ELR (cell line): Measurements from ENCODE around the gene PCDHB2.
"Not testable (repeated sequence)": the region's sequence is repeated elsewhere in the genome, so short reads cannot be mapped to it uniquely, and the experiment has no call there.

Source experiments
- DNase-seq: peaks from one replicate; pipeline ENCODE4 v3.0.0-alpha.2; 2015; ENCODE audit warnings: low read depth

The PCDHB2 gene

GRCh38 chr5:141094481-141095262 is at the start of gene PCDHB2:
Gene PCDHB2, plus strand, starts transcription at chr5:141094615. Its CDS starts 176 bp downstream, at chr5:141094791.
- peak; percentile 9 for DNase-seq

DNA sequence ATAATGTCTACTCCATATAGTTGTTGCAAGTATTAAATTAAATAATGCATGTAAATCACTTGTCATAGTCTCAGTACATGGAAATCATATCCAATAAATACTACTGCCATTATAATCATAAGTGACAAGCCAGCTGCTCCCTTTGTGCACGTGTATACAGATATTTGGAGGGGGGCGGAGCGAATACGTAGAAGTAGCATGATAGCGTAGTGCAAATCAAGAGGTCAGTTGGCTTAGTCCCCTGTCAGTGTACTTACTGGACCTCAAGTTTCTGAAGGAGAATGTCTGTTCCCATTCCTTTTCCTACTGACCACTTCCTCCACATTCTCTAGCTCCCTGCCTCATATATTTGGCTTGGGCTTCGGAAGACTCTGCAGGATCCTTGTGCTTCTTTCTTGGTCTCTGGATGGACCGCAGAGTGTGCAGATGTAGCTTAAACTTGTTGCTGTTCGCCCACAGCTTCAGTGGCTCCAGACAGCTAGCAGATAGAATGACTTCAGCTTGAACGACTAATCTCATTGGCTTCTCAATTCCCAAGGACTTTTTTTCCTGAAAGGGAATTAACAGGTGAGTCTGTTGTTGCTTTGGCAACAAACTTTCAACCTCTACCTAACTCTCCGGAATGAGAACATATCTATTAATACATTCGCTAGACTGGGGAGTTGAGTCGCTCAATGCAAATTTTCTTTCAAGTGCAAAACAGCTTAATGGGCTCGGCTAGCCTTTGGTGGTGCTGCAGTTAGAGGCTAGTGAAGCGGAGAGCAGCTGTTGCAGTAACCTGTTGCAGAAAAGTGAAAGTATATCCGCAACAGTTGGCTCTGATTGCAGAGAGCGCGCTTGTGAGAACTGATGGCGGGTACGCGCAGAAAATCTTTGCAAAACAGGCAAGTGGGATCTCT is 43.5 kb upstream of the PCDHB2 start, which contains the start of gene PCDHB1:
TSS of gene PCDHB1 (plus strand) at position 753 of the 899 bp plus-strand sequence. CDS start at position 850, 97 bp downstream.
- DNase-seq = no peak

DNA sequence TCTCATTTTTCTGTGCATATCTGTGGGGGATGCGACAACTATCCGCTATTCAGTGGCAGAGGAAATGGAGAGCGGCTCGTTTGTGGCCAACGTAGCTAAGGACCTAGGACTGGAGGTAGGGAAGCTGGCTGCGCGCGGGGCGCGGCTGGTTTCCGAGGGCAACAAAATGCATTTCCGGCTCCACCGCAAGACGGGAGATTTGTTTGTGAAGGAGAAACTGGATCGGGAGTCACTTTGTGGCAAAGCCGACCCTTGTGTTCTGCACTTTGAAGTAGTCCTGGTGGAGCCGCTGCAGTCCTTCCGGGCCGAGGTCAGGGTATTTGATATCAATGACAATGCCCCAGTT is 42.9 kb upstream of the PCDHB2 start:
- no peak for DNase-seq

- DNase-seq = no peak
Measured at GRCh38 chr5:141077826-141078225, 16.6 kb upstream of the PCDHB2 start.

DNA sequence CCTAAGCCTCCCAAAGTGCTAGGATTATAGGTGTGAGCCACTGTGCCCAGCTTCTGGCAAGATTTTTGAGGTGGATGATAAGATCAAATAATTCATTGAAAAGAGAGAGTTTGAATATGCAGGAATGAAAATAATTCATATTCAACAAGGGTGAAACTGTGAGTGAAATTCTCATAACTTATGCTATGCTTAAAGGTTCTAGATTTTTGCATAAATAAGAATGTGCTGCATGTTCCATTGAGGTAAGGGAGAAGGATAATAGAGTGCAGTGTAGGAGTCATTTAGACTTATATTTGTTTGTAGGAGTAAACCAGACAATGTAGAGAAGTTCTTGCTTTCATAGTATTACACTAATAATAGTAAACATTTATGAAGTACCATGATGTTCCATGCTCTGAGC is 12.2 kb upstream of the PCDHB2 start:
- DNase-seq = no peak

DNA sequence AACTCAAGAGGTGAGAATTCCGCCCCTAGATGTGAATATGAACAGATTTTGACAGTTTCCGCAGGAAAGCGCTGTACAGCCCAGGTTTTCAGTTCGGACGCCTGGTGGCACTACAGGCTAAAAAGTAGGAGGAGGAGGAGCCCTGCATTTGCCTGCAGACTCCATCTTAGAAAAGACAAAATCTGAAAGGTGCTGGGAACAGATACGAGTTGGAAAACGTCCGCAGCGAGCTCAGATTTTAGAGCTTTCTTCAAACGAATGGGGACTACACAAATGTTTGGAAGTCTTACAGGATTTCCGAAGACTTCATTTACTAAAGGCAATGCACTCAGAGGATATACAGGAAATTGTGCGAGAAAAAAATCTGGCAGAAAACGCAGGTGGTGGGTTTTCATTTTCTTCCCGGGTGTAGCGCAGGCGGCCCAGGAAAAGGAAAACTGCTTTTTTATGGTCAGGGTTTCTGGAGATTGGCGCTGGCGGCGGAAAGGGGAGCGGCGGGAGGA is 9.9 kb upstream of the PCDHB2 start:
- DNase-seq = peak; percentile 52

DNA sequence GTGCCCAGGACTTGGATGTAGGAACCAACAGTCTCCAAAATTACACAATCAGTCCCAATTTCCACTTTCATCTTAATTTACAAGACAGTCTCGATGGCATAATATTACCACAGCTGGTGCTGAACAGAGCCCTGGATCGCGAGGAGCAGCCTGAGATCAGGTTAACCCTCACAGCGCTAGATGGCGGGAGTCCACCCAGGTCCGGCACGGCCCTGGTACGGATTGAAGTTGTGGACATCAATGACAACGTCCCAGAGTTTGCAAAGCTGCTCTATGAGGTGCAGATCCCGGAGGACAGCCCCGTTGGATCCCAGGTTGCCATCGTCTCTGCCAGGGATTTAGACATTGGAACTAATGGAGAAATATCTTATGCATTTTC is 837 bp downstream of the PCDHB2 start:
- no peak for DNase-seq

- DNase-seq = not testable (repeated sequence)
Measured at GRCh38 chr5:141096181-141096580, 1.8 kb downstream of the PCDHB2 start.

- DNase-seq = not testable (repeated sequence)
Measured at GRCh38 chr5:141096586-141096985, 2.2 kb downstream of the PCDHB2 start.

GRCh38 chr5:141100243-141100805 is 5.9 kb downstream of the PCDHB2 start, which contains the start of gene PCDHB3:
Gene PCDHB3, plus strand, starts transcription at chr5:141100473. Its CDS starts 177 bp downstream, at chr5:141100650.
- DNase-seq = peak; percentile 44

DNA sequence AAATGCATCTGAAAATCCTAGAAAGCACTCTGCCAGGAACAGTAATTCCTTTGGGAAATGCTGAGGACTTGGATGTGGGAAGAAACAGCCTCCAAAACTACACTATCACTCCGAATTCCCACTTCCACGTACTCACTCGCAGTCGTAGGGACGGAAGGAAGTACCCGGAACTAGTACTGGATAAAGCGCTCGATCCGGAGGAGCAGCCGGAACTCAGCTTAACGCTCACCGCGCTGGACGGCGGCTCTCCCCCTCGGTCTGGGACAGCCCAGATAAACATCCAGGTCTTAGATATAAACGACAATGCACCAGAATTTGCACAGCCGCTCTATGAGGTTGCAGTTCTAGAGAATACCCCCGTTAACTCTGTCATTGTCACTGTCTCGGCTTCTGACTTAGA is 6.6 kb downstream of the PCDHB2 start:
- no peak for DNase-seq

DNA sequence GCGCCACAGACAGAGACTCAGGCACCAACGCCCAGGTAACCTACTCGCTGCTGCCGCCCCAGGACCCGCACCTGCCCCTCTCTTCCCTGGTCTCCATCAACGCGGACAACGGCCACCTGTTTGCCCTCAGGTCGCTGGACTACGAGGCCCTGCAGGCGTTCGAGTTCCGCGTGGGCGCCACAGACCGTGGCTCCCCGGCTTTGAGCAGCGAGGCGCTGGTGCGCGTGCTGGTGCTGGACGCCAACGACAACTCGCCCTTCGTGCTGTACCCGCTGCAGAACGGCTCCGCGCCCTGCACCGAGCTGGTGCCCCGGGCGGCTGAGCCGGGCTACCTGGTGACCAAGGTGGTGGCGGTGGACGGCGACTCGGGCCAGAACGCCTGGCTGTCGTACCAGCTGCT is 7.7 kb downstream of the PCDHB2 start:
- DNase-seq = not testable (repeated sequence)

- not testable (repeated sequence) for DNase-seq
Measured at GRCh38 chr5:141102471-141102870, 8.1 kb downstream of the PCDHB2 start.

GRCh38 chr5:141105350-141105749 is 10.9 kb downstream of the PCDHB2 start:
- DNase-seq = no peak

GRCh38 chr5:141119250-141119649 is 24.8 kb downstream of the PCDHB2 start:
- no peak for DNase-seq

GRCh38 chr5:141121563-141121962 is 27.1 kb downstream of the PCDHB2 start, which contains the start of gene PCDHB4:
Gene PCDHB4, plus strand, starts transcription at chr5:141121818. Its CDS starts 181 bp downstream, at chr5:141121999.
- no peak for DNase-seq

DNA sequence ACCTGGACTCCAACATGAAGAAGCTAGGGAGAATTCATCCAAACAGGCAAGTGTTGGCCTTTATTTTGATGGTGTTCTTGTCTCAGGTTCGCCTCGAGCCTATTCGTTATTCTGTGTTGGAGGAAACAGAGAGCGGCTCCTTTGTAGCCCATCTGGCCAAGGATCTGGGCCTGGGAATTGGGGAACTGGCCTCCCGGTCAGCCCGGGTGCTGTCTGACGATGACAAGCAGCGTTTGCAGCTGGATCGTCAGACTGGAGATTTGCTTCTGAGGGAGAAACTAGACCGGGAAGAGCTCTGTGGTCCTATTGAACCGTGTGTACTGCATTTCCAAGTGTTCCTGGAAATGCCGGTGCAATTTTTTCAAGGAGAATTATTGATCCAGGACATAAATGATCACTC is 27.6 kb downstream of the PCDHB2 start:
- DNase-seq = no peak

DNA sequence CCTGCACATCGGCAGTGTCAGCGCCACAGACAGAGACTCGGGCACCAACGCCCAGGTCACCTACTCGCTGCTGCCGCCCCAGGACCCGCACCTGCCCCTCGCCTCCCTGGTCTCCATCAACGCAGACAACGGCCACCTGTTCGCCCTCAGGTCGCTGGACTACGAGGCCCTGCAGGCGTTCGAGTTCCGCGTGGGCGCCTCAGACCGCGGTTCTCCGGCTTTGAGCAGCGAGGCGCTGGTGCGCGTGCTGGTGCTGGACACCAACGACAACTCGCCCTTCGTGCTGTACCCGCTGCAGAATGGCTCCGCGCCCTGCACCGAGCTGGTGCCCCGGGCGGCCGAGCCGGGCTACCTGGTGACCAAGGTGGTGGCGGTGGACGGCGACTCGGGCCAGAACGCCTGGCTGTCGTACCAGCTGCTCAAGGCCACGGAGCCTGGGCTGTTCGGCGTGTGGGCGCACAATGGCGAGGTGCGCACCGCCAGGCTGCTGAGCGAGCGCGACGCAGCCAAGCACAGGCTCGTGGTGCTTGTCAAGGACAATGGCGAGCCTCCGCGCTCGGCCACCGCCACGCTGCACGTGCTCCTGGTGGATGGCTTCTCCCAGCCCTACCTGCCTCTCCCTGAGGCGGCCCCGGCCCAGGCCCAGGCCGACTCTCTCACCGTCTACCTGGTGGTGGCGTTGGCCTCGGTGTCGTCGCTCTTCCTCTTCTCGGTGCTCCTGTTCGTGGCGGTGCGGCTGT is 29.2 kb downstream of the PCDHB2 start:
- not testable (repeated sequence) for DNase-seq

DNA sequence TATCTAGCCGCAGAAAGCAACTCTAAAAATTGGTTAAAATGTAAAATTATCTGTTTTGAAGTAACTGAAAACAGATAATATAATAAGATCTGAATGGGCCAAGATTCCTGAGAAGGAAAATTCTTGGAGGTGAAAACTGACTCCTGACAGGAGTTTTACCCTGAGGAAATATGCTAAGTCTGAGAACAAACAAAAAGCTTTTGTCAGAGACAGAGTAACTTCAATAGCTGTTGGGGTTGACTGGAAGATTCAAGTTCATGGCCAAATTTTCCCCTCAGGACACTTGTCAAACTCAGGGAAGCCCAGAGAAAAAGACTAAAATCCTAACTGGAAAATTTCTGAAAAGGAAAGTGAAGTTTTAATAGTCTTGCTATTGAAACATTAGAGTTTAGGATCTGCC is 32.9 kb downstream of the PCDHB2 start:
- no peak for DNase-seq

GRCh38 chr5:141135030-141135717 is 40.8 kb downstream of the PCDHB2 start, which contains the start of gene PCDHB5:
Gene PCDHB5, plus strand, starts transcription at chr5:141135206. Its CDS starts 229 bp downstream, at chr5:141135435.
- DNase-seq = peak; percentile 23
